Lung microvascular endothelial cell (primary cell): Measurements from ENCODE around the gene GPRC6A. TPM values are rescaled to one million over a fixed set of nuclear protein-coding genes. Genes with fewer than 3 reads are reported as not detected.
A peak's percentile ranks its signal among the peaks of the same experiment; 100 is the strongest.
"Not testable (repeated sequence)": the region's sequence is repeated elsewhere in the genome, so short reads cannot be mapped to it uniquely, and the experiment has no call there.

ENCODE experiments used
- DNase-seq, 2 donors: peaks; one replicate each; pipeline versions ENCODE4 v3.0.0 to v3.0.0-alpha.2; 2010; ENCODE audit warnings: low read depth in 2 of 2
- total RNA-seq: library from RNA; depleted of rRNA; stranded (reverse); fragments of >200 nt; gene quantifications from 2 replicates; pipeline ENCODE4 v1.2.1, GENCODE V29; 2014

GPRC6A gene, protein sequence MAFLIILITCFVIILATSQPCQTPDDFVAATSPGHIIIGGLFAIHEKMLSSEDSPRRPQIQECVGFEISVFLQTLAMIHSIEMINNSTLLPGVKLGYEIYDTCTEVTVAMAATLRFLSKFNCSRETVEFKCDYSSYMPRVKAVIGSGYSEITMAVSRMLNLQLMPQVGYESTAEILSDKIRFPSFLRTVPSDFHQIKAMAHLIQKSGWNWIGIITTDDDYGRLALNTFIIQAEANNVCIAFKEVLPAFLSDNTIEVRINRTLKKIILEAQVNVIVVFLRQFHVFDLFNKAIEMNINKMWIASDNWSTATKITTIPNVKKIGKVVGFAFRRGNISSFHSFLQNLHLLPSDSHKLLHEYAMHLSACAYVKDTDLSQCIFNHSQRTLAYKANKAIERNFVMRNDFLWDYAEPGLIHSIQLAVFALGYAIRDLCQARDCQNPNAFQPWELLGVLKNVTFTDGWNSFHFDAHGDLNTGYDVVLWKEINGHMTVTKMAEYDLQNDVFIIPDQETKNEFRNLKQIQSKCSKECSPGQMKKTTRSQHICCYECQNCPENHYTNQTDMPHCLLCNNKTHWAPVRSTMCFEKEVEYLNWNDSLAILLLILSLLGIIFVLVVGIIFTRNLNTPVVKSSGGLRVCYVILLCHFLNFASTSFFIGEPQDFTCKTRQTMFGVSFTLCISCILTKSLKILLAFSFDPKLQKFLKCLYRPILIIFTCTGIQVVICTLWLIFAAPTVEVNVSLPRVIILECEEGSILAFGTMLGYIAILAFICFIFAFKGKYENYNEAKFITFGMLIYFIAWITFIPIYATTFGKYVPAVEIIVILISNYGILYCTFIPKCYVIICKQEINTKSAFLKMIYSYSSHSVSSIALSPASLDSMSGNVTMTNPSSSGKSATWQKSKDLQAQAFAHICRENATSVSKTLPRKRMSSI
- not detected in 2 replicates for total RNA-seq

DNA sequence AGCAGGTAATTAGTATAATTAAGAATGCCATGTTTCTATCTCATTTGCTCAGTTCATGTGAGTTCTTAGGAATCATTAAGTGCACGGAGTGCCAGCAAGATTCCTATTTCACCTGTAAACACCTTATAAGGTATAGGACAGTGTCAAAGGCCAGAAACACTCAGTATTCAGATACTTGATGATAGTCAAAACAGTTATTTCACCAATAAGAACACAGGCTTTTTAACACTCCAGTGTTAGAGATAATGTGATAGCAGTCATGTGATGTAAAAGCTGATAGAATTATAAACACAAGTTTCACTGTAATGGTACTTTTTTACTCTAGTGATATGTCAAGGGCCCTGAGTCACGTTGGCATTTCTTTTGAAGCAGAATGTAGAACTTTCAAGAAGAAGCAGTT, at the start of gene GPRC6A:
TSS of gene GPRC6A (minus strand) at position 101 of the 400 bp plus-strand sequence. CDS start at position 31, 70 bp downstream.
- DNase-seq = no peak

GRCh38 chr6:116877743-116878142, 48.9 kb upstream of the GPRC6A start:
- no peak for DNase-seq

DNA sequence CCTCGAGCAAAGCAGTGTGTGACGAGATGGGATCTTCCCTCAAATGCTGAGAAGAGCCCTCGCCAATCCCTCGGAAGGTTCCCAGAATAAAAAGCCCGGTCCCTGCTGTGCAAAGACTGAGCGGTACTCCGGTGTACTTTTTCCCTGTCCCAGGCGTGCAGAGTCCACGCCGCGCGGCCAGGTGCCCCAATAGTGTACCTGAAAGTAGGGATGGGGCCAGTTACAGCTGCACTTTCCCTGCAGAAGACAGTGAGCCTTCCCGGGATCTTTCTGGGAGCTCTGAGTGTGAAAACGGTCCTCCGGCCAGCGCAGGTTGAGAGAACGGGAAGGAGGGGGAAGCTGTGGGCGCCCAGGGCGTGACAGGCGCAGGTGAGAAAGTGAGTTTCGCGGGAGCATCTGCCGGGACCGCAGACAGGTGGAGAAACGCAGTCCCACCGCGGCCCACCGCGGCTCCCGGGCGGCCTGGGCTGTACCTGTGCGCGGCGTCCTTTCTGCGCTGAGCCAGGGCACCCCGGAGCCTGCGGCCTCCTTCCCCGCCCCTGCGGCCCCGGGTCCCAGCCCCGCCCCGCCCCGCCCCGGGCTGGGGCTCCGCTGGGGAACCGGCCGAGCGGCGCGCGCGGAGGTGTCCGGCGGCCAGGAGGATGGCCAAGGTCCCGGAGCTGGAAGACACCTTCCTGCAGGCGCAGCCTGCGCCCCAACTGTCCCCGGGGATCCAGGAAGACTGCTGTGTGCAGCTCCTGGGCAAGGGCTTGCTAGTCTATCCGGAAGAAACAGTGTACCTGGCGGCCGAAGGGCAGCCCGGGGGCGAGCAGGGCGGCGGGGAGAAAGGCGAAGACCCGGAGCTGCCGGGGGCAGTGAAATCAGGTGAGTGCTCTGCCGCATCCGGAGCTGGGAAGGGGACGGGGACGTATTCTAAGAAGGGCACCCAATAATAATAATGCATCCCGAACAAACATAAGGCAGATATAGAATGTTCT, 48.0 kb upstream of the GPRC6A start, which contains the start of gene RFX6:
TSS of gene RFX6 (plus strand) at position 608 of the 977 bp plus-strand sequence. CDS start at position 642, 34 bp downstream.
- no peak for DNase-seq

DNA sequence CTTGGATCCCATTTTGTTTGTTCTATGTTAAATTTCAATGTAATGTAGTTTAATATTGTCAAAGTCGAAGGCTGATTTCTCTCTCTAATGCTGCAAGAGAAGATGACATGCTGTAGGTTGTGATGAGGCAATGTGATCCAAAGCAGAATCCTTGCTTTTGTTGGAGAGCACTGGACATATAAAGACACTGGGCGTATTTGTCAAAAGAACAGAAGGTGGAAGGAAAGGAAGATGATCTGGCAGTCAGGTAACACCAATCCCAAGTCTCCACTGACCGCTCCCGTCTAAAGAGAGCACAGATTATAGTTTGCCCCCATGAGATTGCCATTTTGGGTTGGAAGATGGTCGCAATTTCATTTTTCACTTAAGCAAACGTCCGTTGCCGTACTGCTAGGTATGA, 47.2 kb upstream of the GPRC6A start:
- DNase-seq = no peak

GRCh38 chr6:116872771-116873170, 43.9 kb upstream of the GPRC6A start:
- DNase-seq = no peak

GRCh38 chr6:116866281-116866871, 37.5 kb upstream of the GPRC6A start:
- peak; percentile 6 to 14 for DNase-seq

- no peak for DNase-seq
Measured at GRCh38 chr6:116859264-116859663, 30.4 kb upstream of the GPRC6A start.

DNA sequence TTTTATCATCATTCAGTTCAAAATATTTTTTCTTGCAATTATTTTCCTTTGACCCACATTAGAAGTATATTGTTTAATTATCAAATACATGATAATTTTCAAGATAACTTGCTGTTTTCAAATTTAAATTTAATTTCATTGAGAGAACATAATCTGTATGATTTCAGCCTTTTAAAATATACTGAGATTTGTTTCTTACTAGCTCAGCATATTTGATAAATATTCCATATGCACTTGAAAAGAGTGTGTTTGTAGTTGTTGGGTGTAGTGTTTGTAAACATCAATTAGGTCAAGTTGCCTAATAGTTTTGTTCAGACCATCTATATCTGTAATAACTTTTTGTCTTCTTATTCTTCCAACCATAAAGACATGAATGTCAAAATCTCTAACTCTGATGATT, 29.2 kb upstream of the GPRC6A start:
- DNase-seq = no peak

DNA sequence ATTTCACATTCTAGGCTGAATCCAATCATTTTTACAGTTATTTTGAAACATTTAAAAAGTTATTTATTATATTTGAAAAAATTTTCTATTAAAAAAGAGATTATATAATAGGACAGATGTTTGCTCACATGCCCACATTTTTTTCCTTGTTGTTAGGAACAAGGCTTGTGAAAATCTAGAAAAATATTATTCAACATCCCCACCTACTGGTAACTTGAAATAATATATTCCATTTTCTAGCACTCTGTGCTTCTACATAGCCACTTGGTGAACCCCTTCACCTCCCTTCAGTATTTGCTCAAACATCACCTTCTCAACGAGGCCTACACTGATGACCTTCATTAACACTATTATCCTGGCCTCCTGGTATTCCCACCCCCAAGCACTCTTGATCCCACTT, 18.3 kb upstream of the GPRC6A start:
- DNase-seq = peak; percentile 40 to 60

- no peak for DNase-seq
Measured at GRCh38 chr6:116842459-116842858, 13.6 kb upstream of the GPRC6A start.

DNA sequence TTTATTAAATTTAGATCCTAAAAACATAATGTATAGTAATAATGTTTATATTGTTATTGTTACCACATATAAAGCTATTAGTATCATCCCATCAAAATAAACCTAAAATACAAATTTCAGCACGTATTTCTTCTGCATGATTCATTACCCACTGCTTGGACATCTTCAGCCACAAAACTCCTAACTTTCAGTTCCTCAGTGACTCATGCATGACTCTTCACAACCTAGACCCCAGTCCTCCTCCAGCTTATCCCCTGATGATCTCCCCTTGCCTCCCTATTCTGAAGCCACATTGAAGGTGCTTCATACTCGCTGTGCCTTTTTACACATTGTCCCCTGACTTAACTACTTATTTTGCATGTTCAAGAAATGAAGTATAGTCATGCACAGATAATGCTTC, 11.2 kb upstream of the GPRC6A start:
- no peak for DNase-seq

- DNase-seq = no peak
Measured at GRCh38 chr6:116836606-116837342, 7.9 kb upstream of the GPRC6A start.

- DNase-seq = not testable (repeated sequence)
Measured at GRCh38 chr6:116834526-116834925, 5.6 kb upstream of the GPRC6A start.

GRCh38 chr6:116827561-116828240, 1.2 kb downstream of the GPRC6A start:
- no peak for DNase-seq

DNA sequence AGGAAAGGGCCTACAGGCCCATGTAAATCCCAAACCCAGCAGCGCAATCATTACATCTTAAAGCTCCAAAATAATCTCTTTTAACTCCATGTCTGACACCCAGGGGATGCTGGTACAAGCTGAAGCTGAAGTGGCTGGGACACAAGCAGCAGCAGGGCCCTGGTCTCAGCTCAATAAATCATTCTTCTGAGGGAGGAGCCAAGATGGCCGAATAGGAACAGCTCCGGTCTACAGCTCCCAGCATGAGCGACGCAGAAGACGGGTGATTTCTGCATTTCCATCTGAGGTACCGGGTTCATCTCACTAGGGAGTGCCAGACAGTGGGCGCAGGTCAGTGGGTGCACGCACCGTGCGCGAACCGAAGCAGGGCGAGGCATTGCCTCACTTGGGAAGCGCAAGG, 12.5 kb downstream of the GPRC6A start:
- DNase-seq = not testable (repeated sequence)

DNA sequence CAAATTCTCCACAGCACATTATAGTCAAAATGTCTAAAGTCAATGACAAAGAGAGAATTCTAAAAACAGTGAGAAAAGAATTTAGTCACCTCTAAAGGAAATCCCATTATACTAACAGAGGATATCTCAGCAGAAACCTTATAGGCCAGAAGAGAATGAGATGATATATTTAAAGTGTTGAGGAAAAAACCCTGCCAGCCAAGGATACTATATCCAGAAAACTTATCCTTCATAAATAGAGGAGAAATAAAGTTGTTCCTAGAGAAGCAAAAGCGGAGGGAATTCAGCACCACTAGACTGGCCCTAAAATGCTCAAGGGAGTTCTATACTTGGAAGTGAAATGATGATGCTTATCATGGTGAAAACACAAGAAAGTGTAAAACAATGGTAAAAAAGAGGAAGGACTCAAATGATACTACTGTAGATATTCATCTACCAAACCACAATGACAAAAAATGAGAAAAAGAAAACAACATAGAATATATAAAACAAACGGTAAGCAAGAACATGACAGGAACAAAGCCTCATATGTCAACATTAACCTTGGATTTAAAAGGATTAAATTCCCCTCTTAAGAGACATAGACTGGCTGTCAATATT, 16.7 kb downstream of the GPRC6A start:
- no peak for DNase-seq

GRCh38 chr6:116801971-116802370, 26.9 kb downstream of the GPRC6A start:
- no peak for DNase-seq

- no peak for DNase-seq
Measured at GRCh38 chr6:116799945-116800344, 28.9 kb downstream of the GPRC6A start.

- no peak for DNase-seq
Measured at GRCh38 chr6:116797585-116797984, 31.3 kb downstream of the GPRC6A start.
